Retinal pigment epithelial cell (primary cell): ENCODE results near the gene BORCS8.

Experiments
- DNase-seq: peaks from one replicate; pipeline ENCODE4 v3.0.0-alpha.2; 2010; ENCODE audit warnings: low read depth
- H3K4me3 ChIP-seq: 2 replicates; pipeline ENCODE4 v1.5.1; 2011; ENCODE audit warnings: mild to moderate bottlenecking, low read length, control low read depth, moderate library complexity
- CTCF ChIP-seq: conservative IDR thresholded peaks from 2 replicates; pipeline ENCODE4 v1.5.1; 2011; ENCODE audit warnings: low read depth, low read length, control low read depth, inconsistent platforms

BORCS8 gene

GRCh38 chr19:19170053-19170872, 21.7 kb downstream of the BORCS8 start, which contains the start of gene MEF2B:
Gene MEF2B, minus strand, starts transcription at chr19:19170263. Its CDS starts 19,528 bp downstream, at chr19:19150735.
- peak within 1 kb of the TSS; percentile 25 for H3K4me3 ChIP-seq
- no peak for TF ChIP-seq CTCF
- DNase-seq: peak; percentile 26

- TF ChIP-seq CTCF: no peak
- no peak for DNase-seq
- peak overlapping the region; percentile 25 for H3K4me3 ChIP-seq
Measured at GRCh38 chr19:19169236-19170052, 22.5 kb downstream of the BORCS8 start.

GRCh38 chr19:19167612-19168011, 24.3 kb downstream of the BORCS8 start:
- no peak overlapping the region for H3K4me3 ChIP-seq
- DNase-seq: no peak
- TF ChIP-seq CTCF: no peak

- DNase-seq: no peak
- H3K4me3 ChIP-seq: no peak overlapping the region
- TF ChIP-seq CTCF: no peak
Measured at GRCh38 chr19:19165396-19165795, 26.6 kb downstream of the BORCS8 start.

GRCh38 chr19:19162495-19162894, 29.5 kb downstream of the BORCS8 start:
- no peak overlapping the region for H3K4me3 ChIP-seq
- TF ChIP-seq CTCF: no peak
- DNase-seq: no peak

- H3K4me3 ChIP-seq: no peak overlapping the region
- TF ChIP-seq CTCF: no peak
- no peak for DNase-seq
Measured at GRCh38 chr19:19160461-19161035, 31.4 kb downstream of the BORCS8 start.
